Measurements from ENCODE around the gene HTR3B. TPM values are rescaled to one million over a fixed set of nuclear protein-coding genes. Genes with fewer than 3 reads are reported as not detected.

The HTR3B gene
- total RNA-seq, 1 donor from 2014 or later = not detected

DNA sequence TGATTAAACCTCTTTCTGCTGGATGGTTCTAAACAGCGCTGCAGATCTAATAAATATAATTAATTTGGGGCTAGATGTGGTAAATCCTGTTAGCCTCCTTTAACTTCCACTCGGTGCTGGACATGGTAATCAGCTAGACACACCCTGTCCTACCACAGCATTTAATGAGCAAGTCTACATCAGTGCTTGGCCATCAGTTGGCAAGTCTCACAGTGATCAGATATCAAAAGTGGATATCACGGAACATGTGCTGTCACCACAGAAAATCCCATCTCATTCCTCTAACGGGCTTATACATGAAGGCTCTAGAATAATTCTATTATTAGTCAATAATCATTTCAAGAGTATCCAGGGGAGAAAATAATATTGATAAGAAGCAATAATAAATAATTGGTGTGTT is 23.6 kb upstream of the HTR3B start:
- Mint-ChIP-seq H3K4me1 (peaks cover 18% of the 10 kb centered on the region), H3K27ac (no peak overlapping the region), H3K9me3 (peaks cover 11% of the 10 kb centered on the region), H3K36me3 (no peaks in the 10 kb centered on the region), H3K27me3 (ENCODE audit: insufficient read depth, low read depth) (peaks cover 7% of the 10 kb centered on the region), H3K4me3 (no peak overlapping the region)
- no peak for TF ChIP-seq EZH2phosphoT487 (IDR thresholded peaks at IDR 0.05)
- TF ChIP-seq, protein P1, sequence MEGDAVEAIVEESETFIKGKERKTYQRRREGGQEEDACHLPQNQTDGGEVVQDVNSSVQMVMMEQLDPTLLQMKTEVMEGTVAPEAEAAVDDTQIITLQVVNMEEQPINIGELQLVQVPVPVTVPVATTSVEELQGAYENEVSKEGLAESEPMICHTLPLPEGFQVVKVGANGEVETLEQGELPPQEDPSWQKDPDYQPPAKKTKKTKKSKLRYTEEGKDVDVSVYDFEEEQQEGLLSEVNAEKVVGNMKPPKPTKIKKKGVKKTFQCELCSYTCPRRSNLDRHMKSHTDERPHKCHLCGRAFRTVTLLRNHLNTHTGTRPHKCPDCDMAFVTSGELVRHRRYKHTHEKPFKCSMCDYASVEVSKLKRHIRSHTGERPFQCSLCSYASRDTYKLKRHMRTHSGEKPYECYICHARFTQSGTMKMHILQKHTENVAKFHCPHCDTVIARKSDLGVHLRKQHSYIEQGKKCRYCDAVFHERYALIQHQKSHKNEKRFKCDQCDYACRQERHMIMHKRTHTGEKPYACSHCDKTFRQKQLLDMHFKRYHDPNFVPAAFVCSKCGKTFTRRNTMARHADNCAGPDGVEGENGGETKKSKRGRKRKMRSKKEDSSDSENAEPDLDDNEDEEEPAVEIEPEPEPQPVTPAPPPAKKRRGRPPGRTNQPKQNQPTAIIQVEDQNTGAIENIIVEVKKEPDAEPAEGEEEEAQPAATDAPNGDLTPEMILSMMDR (IDR thresholded peaks at IDR 0.05) = no peak
- TF ChIP-seq EZH2 (IDR thresholded peaks at IDR 0.05) = no peak
- no peaks in the 10 kb centered on the region for H3K36me3 ChIP-seq
- no peak overlapping the region for H2AFZ ChIP-seq (replicated peaks)
- H3K9me3 ChIP-seq (ENCODE audit: low read depth) = no peaks in the 10 kb centered on the region
- H3K9ac ChIP-seq = no peak overlapping the region
- no peak for DNase-seq (ENCODE audit: low spot score)
- no peak overlapping the region for H3K27ac ChIP-seq
- peaks cover 10% of the 10 kb centered on the region for H3K4me1 ChIP-seq
- no peaks in the 10 kb centered on the region for H4K20me1 ChIP-seq (ENCODE audit: low read depth)
- no peak overlapping the region for H3K4me3 ChIP-seq
- H3K4me2 ChIP-seq = no peak overlapping the region
- peaks cover under 1% of the 10 kb centered on the region for H3F3A ChIP-seq (ENCODE audit: low read depth)
- no peaks in the 10 kb centered on the region for H3K27me3 ChIP-seq
- H3K79me2 ChIP-seq (ENCODE audit: low read depth) = peaks cover 8% of the 10 kb centered on the region

DNA sequence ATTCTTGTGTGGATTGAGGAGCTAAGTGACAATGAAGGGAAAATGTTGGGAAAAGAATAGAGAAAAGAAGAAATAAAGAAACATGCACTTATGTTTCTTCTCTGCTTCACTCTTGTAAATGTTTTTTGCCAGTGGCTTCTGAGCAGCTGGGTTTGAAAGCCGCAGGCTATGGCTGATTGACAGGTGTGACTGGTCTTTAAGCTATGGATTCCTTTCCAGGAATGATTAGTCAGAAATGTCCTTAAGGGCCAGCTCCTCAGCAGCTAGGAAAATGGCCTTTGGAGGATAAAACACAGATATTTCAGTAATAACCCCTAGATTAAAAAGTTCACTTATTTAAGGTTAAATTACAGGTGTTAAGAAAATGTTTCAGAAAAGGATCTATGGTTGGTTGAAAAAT is 22.7 kb upstream of the HTR3B start:
- Mint-ChIP-seq H3K9me3 (peaks cover 11% of the 10 kb centered on the region), H3K27me3 (ENCODE audit: insufficient read depth, low read depth) (peaks cover 7% of the 10 kb centered on the region), H3K27ac (no peak overlapping the region), H3K4me1 (peaks cover 9% of the 10 kb centered on the region), H3K4me3 (no peak overlapping the region), H3K36me3 (no peaks in the 10 kb centered on the region)
- Histone ChIP-seq H3K79me2 (ENCODE audit: low read depth) (peaks cover 1% of the 10 kb centered on the region), H3K27me3 (no peaks in the 10 kb centered on the region), H3K4me2 (no peak overlapping the region), H3K4me1 (peaks cover under 1% of the 10 kb centered on the region), H3K9ac (no peak overlapping the region), H3K9me3 (ENCODE audit: low read depth) (no peaks in the 10 kb centered on the region), H4K20me1 (ENCODE audit: low read depth) (no peaks in the 10 kb centered on the region), H3K4me3 (no peak overlapping the region), H3K36me3 (no peaks in the 10 kb centered on the region), H3K27ac (no peak overlapping the region), H3F3A (ENCODE audit: low read depth) (no peaks in the 10 kb centered on the region), H2AFZ (replicated peaks) (no peak overlapping the region)
- no peak for DNase-seq (ENCODE audit: low spot score)
- no peak for TF ChIP-seq EZH2 (IDR thresholded peaks at IDR 0.05)
- no peak for TF ChIP-seq EZH2phosphoT487 (IDR thresholded peaks at IDR 0.05)
- TF ChIP-seq, protein P1 (IDR thresholded peaks at IDR 0.05) = no peak

DNA sequence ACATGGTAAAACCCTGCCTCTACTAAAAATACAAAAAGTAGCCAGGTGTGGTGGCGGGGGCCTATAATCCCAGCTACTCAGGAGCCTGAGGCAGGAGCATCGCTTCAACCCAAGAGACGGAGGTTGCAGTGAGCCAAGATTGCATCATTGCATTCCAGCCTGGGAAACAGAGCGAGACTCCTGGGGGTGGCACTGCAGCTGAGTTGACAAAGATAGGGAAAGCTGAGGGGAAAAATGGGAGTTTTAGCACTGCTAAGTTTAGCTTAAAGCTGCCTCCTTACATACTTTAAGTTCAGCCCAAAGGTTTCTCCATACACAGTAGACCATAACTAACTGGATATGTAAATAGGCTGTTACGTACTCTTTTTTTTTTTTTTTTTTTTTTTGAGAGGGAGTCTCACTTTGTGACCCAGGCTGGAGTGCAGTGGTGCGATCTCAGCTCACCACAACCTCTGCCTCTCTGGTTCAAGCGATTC is 20.2 kb upstream of the HTR3B start:
- H4K20me1 ChIP-seq (ENCODE audit: low read depth) = no peaks in the 10 kb centered on the region
- peaks cover 4% of the 10 kb centered on the region for H3K9me3 Mint-ChIP-seq
- no peaks in the 10 kb centered on the region for H3K36me3 ChIP-seq
- H3K9ac ChIP-seq = no peak overlapping the region
- no peak overlapping the region for H3K27ac ChIP-seq
- H2AFZ ChIP-seq (replicated peaks) = peak overlapping the region; percentile 2
- DNase-seq (ENCODE audit: low spot score) = peak; percentile 34
- H3K4me3 ChIP-seq = no peak overlapping the region
- no peak overlapping the region for H3K27ac Mint-ChIP-seq
- no peak overlapping the region for H3K4me3 Mint-ChIP-seq
- no peaks in the 10 kb centered on the region for H3F3A ChIP-seq (ENCODE audit: low read depth)
- H3K36me3 Mint-ChIP-seq = no peaks in the 10 kb centered on the region
- H3K27me3 Mint-ChIP-seq (ENCODE audit: insufficient read depth, low read depth) = peaks cover 5% of the 10 kb centered on the region
- H3K4me2 ChIP-seq = no peak overlapping the region
- H3K27me3 ChIP-seq = no peaks in the 10 kb centered on the region
- no peaks in the 10 kb centered on the region for H3K4me1 ChIP-seq
- H3K79me2 ChIP-seq (ENCODE audit: low read depth) = no peaks in the 10 kb centered on the region
- peaks cover 6% of the 10 kb centered on the region for H3K4me1 Mint-ChIP-seq
- no peaks in the 10 kb centered on the region for H3K9me3 ChIP-seq (ENCODE audit: low read depth)
- no peak for TF ChIP-seq EZH2 (IDR thresholded peaks at IDR 0.05)

DNA sequence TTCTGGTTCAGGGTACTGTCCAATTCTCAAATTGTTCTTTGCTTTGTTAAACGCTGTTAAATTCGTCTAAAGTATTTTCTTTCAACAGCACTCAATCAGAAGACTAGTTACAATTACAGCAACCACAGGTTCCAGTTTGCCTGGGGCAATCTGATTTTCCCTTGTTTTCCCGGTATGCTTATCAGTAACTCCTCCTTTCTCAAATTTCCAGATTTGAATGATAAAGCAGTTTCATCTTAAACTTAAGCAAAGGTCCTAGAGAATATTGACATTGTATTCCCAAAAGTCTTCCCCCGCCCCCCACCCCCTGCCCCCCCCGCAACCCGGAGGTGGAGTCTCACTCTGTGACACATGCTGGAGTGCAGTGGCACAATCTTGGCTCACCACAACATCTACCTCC is 18.7 kb upstream of the HTR3B start:
- H3K4me3 ChIP-seq = no peak overlapping the region
- H3K4me1 ChIP-seq = no peaks in the 10 kb centered on the region
- peaks cover 6% of the 10 kb centered on the region for H3K4me1 Mint-ChIP-seq
- H3K4me3 Mint-ChIP-seq = no peak overlapping the region
- H3K36me3 Mint-ChIP-seq = no peaks in the 10 kb centered on the region
- no peak overlapping the region for H2AFZ ChIP-seq (replicated peaks)
- no peaks in the 10 kb centered on the region for H3K9me3 ChIP-seq (ENCODE audit: low read depth)
- no peaks in the 10 kb centered on the region for H3K79me2 ChIP-seq (ENCODE audit: low read depth)
- H3F3A ChIP-seq (ENCODE audit: low read depth) = no peaks in the 10 kb centered on the region
- H4K20me1 ChIP-seq (ENCODE audit: low read depth) = no peaks in the 10 kb centered on the region
- H3K9me3 Mint-ChIP-seq = no peaks in the 10 kb centered on the region
- H3K36me3 ChIP-seq = no peaks in the 10 kb centered on the region
- H3K27ac ChIP-seq = no peak overlapping the region
- no peak overlapping the region for H3K9ac ChIP-seq
- H3K27me3 ChIP-seq = no peaks in the 10 kb centered on the region
- H3K4me2 ChIP-seq = no peak overlapping the region
- H3K27ac Mint-ChIP-seq = no peak overlapping the region
- H3K27me3 Mint-ChIP-seq (ENCODE audit: insufficient read depth, low read depth) = peaks cover 6% of the 10 kb centered on the region
- no peak for TF ChIP-seq EZH2 (IDR thresholded peaks at IDR 0.05)
- TF ChIP-seq, protein P1 (IDR thresholded peaks at IDR 0.05) = no peak
- TF ChIP-seq EZH2phosphoT487 (IDR thresholded peaks at IDR 0.05) = no peak
- DNase-seq (ENCODE audit: low spot score) = no peak

Measured in neural progenitor cell (in vitro differentiated cells).